ENCODE measurements around the gene PCDHGA5. TPM values are rescaled to one million over a fixed set of nuclear protein-coding genes. Genes with fewer than 3 reads are reported as not detected.
A peak's percentile ranks its signal among the peaks of the same experiment; 100 is the strongest.
"Not testable (repeated sequence)": the region's sequence is repeated elsewhere in the genome, so short reads cannot be mapped to it uniquely, and the experiment has no call there.

PCDHGA5 gene
- total RNA-seq, 5 donors from 2014 or later (not counting 1 experiment from before 2014, with no cell fraction given), result 0.06 to 0.43 (median 0.41) TPM; not detected in 2

DNA sequence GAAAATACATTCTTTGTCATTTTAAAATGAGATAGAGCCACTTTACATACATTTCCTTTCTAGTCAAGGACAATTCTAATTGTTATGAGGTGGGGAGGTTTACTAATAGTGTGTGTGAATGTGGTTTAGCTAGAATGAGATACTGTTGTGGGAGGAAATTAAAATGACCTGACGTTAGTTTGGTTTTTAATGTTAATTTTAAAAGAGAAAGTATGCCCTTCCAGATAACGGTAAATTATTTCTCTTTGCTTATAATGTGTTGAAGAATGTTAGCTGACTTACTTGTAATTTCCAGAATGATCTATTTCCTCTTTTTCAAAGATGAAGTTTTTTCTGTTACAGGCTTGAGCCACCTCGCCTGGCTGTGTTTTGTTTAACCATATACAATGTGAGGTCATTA lies 41.7 kb upstream of the PCDHGA5 start:
- H3K4me1 Mint-ChIP-seq, result peaks cover 34 to 42% (median 42%) of the 10 kb centered on the region in 3 donors
- peaks cover 15 to 41% (median 35%) of the 10 kb centered on the region in 3 donors for H3K9me3 Mint-ChIP-seq

DNA sequence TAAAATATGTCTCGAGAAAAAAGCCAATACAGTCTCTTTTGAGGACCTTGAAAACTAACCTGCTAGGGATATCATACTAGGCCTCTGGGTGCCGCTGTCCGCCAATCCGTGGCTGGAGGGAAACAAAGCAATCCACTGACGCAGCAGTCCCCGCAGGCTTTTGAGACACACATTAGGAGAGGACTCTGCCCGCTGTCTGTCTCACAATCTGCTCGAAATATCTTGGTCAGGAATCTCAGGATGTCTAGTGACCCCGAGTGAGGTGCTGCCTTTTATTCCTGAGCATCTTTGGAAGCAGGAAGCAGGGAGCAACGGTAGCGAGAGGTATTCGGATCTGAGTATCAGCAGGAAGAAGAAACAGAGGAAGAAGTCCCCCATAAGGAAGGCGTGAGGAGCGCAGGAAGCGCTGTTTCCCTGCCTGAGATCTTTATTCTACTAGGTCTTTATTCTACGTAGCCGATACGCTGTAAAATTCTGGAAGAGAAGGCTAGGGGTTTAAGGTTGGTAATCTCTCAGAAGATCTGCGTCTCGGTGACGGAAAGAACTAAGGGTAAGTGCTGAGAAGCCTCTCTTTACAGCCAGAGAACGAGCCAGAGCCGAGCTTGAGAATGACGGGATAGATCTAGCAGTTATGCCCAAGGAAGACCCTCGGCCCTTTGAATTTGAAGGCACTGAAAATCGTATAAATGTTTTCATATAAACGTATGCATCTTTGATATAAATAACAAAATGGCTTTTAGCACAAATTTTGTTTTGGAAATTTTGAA lies 37.7 kb upstream of the PCDHGA5 start:
- peaks cover 0 to 8% of the 10 kb centered on the region in 2 experiments for H3K4me1 ChIP-seq (ENCODE audit: control insufficient read depth in 1 of 2, extremely low read depth in 1 of 2, insufficient read depth in 2 of 2, low read length in 2 of 2)
- ChIA-PET CTCF (interaction anchor here (0.6 to 2.7 kb wide), 8 partner anchors 9 to 551 kb away, joined by 3 to 11 read pairs (median 4); no protein-coding TSS in a partner anchor), POLR2A (no interaction called here)
- 14% methylated on average over 19 of the region's 27 CpGs for WGBS (ENCODE audit: insufficient coverage)
- peaks cover 5 to 36% (median 24%) of the 10 kb centered on the region in 3 donors for H3K9me3 Mint-ChIP-seq
- H3K27ac ChIP-seq (ENCODE audit: low read length), result peak overlapping the region; percentile 3
- DNase-seq, result peak; percentile 34 to 78 (median 62)
- H3K4me1 Mint-ChIP-seq, result peaks cover 11 to 13% (median 13%) of the 10 kb centered on the region in 3 donors
- H3K27me3 ChIP-seq (replicated peaks in 1 of 2; ENCODE audit: control insufficient read depth in 2 of 2, extremely low read depth in 1 of 2, insufficient read depth in 2 of 2, low read length in 1 of 2), result peaks cover 6 to 29% of the 10 kb centered on the region in 2 experiments
- H3K27ac Mint-ChIP-seq, result peak overlapping the region; percentile 92 to 93
- peak; percentile 92 to 95 (median 94) for ATAC-seq (replicated peaks in 1 of 4)
- peaks cover 18% of the 10 kb centered on the region for H3K36me3 Mint-ChIP-seq
- H3K4me3 Mint-ChIP-seq, result peak overlapping the region; percentile 84 to 91 (median 86)
- peak overlapping the region; percentile 45 to 50 for H3K4me3 ChIP-seq (ENCODE audit: control insufficient read depth in 1 of 2, extremely low read depth in 1 of 2, low read length in 1 of 2)
- H3K36me3 ChIP-seq (ENCODE audit: control insufficient read depth in 2 of 2, extremely low read depth in 1 of 2, insufficient read depth in 1 of 2, low read length in 1 of 2), result no peaks in the 10 kb centered on the region
- peaks cover 33 to 48% of the 10 kb centered on the region in 2 donors for H3K27me3 Mint-ChIP-seq
- peaks cover 8% of the 10 kb centered on the region for H3K9me3 ChIP-seq

More for the DNA sequence above, 41.7 kb upstream of the PCDHGA5 start:
- Histone ChIP-seq H3K27ac (ENCODE audit: low read length) (no peak overlapping the region), H3K9me3 (peaks cover 26% of the 10 kb centered on the region), H3K4me3 (ENCODE audit: control insufficient read depth in 1 of 2, extremely low read depth in 1 of 2, low read length in 1 of 2) (no peak overlapping the region), H3K36me3 (ENCODE audit: control insufficient read depth in 2 of 2, extremely low read depth in 1 of 2, insufficient read depth in 1 of 2, low read length in 1 of 2) (peaks cover 4 to 11% of the 10 kb centered on the region in 2 donors), H3K27me3 (replicated peaks in 1 of 2; ENCODE audit: control insufficient read depth in 2 of 2, extremely low read depth in 1 of 2, insufficient read depth in 2 of 2, low read length in 1 of 2) (peaks cover 0 to 9% of the 10 kb centered on the region in 2 experiments), H3K4me1 (ENCODE audit: control insufficient read depth in 1 of 2, extremely low read depth in 1 of 2, insufficient read depth in 2 of 2, low read length in 2 of 2) (peaks cover 2 to 22% of the 10 kb centered on the region in 2 experiments)
- POLR2A ChIA-PET, result interaction anchor here in 1 of 2 donors (0.6 kb wide), 1 partner anchor 220 kb away, joined by 3 read pairs; no protein-coding TSS in a partner anchor
- no CpG with 5 or more reads among the region's 3 CpGs for WGBS (ENCODE audit: insufficient coverage)
- peaks cover 12 to 14% of the 10 kb centered on the region in 2 donors for H3K27me3 Mint-ChIP-seq
- H3K36me3 Mint-ChIP-seq, result peaks cover 45% of the 10 kb centered on the region
- CTCF ChIA-PET, result interaction anchor here in 1 of 2 donors (0.6 to 4.8 kb wide), 3 partner anchors 196 to 246 kb away, joined by 3 to 53 read pairs (median 14); no protein-coding TSS in a partner anchor
- ATAC-seq (replicated peaks in 1 of 4) (no peak), DNase-seq (no peak)
- peak overlapping the region in 1 of 3 donors; percentile 97 for H3K4me3 Mint-ChIP-seq
- no peak overlapping the region for H3K27ac Mint-ChIP-seq

DNA sequence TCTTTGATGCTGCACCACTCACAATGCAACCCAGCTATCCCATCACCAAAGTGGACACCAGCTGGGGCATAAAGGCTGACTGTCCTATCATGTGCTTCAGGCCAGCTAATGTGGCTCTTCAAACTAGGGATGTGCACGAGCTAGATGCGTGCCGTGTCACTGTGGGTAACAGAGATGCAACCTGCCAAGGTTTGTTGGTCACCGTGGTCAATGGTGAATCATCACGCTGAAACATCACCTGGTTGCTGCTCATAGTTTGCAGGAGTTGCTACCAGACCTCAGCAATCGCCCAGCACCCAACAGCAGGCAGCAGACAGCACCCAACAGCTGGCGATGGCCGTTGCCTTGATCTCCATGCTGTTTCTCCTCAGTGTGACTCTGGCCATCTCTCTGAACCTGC lies 35.7 kb upstream of the PCDHGA5 start:
- no peak overlapping the region for H3K27ac ChIP-seq (ENCODE audit: low read length)
- Mint-ChIP-seq H3K4me3 (no peak overlapping the region), H3K4me1 (peaks cover 7 to 13% (median 10%) of the 10 kb centered on the region in 3 donors), H3K9me3 (peaks cover 0 to 36% (median 32%) of the 10 kb centered on the region in 3 donors), H3K27me3 (peaks cover 44 to 63% of the 10 kb centered on the region in 2 donors), H3K36me3 (peaks cover 14% of the 10 kb centered on the region), H3K27ac (no peak overlapping the region)
- 77% methylated on average over 6 of the region's 8 CpGs for WGBS (ENCODE audit: insufficient coverage)
- peaks cover 8 to 43% of the 10 kb centered on the region in 2 experiments for H3K27me3 ChIP-seq (replicated peaks in 1 of 2; ENCODE audit: control insufficient read depth in 2 of 2, extremely low read depth in 1 of 2, insufficient read depth in 2 of 2, low read length in 1 of 2)
- ChIA-PET CTCF (interaction anchor here (0.6 to 3.7 kb wide), 8 partner anchors 9 to 236 kb away, joined by 3 to 28 read pairs (median 4); partner anchors contain the start of gene TAF7 (in 1 of the 2)), POLR2A (no interaction called here)
- H3K36me3 ChIP-seq (ENCODE audit: control insufficient read depth in 2 of 2, extremely low read depth in 1 of 2, insufficient read depth in 1 of 2, low read length in 1 of 2), result no peaks in the 10 kb centered on the region
- no peak for ATAC-seq (replicated peaks in 1 of 4)
- H3K4me1 ChIP-seq (ENCODE audit: control insufficient read depth in 1 of 2, extremely low read depth in 1 of 2, insufficient read depth in 2 of 2, low read length in 2 of 2), result peaks cover 0 to 6% of the 10 kb centered on the region in 2 experiments
- H3K4me3 ChIP-seq (ENCODE audit: control insufficient read depth in 1 of 2, extremely low read depth in 1 of 2, low read length in 1 of 2), result no peak overlapping the region
- H3K9me3 ChIP-seq, result peaks cover 4% of the 10 kb centered on the region
- DNase-seq, result no peak

DNA sequence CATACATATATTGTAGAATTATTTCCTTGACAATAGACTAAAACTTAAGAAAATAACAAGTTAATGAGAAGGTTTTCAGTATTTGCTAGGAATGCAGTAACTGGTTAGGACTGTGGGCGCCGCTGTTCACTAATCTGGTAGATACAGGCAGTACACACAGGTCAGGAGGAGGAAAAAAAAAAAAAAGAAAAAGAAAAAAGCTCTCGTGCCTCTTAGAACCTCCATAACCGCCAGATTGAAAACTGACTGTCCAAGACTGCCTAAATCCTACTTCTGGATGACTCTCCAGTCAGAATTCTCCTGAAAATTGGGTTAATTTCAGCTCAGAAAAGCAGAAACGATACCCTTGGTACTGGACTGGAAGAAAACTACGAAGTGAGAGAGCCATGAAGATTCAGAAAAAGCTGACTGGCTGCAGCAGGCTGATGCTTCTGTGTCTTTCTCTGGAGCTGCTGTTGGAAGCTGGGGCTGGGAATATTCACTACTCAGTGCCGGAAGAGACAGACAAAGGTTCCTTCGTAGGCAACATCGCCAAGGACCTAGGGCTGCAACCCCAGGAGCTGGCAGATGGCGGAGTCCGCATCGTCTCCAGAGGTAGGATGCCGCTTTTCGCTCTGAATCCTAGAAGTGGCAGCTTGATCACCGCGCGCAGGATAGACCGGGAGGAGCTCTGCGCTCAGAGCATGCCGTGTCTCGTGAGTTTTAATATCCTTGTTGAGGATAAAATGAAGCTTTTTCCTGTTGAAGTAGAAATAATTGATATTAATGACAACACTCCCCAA lies 33.5 kb upstream of the PCDHGA5 start, which contains the start of gene PCDHGA1:
TSS of gene PCDHGA1 (plus strand) at position 216 of the 782 bp plus-strand sequence.
- Mint-ChIP-seq H3K4me3 (peak within 1 kb of the TSS in 2 of 3 donors; percentile 17 to 47), H3K27ac (no peak within 1 kb of the TSS), H3K36me3 (peaks cover 13% of the 10 kb centered on the region), H3K9me3 (peaks cover 10 to 43% (median 40%) of the 10 kb centered on the region in 3 donors), H3K4me1 (peaks cover 7 to 13% (median 10%) of the 10 kb centered on the region in 3 donors), H3K27me3 (peaks cover 61 to 81% of the 10 kb centered on the region in 2 donors)
- Histone ChIP-seq H3K9me3 (peaks cover 3% of the 10 kb centered on the region), H3K36me3 (ENCODE audit: control insufficient read depth in 2 of 2, extremely low read depth in 1 of 2, insufficient read depth in 1 of 2, low read length in 1 of 2) (no peaks in the 10 kb centered on the region), H3K4me3 (ENCODE audit: control insufficient read depth in 1 of 2, extremely low read depth in 1 of 2, low read length in 1 of 2) (no peak within 1 kb of the TSS), H3K4me1 (ENCODE audit: control insufficient read depth in 1 of 2, extremely low read depth in 1 of 2, insufficient read depth in 2 of 2, low read length in 2 of 2) (peaks cover 0 to 6% of the 10 kb centered on the region in 2 experiments), H3K27ac (ENCODE audit: low read length) (no peak within 1 kb of the TSS), H3K27me3 (replicated peaks in 1 of 2; ENCODE audit: control insufficient read depth in 2 of 2, extremely low read depth in 1 of 2, insufficient read depth in 2 of 2, low read length in 1 of 2) (peaks cover 12 to 51% of the 10 kb centered on the region in 2 experiments)
- ChIA-PET POLR2A (interaction anchor here (0.6 to 1.0 kb wide), 4 partner anchors 10 to 282 kb away, joined by 4 to 9 read pairs (median 5); partner anchors contain the start of gene TAF7 (in 1 of the 2)), CTCF (interaction anchor here (0.6 to 3.7 kb wide), 13 partner anchors 9 to 328 kb away, joined by 3 to 28 read pairs (median 4); partner anchors contain the start of genes PCDHGB3 (in 2 of the 2), PCDHGA4 (in 1 of the 2) and TAF7 (in 1 of the 2))
- DNase-seq (peak in 15 of 35 experiments; percentile 12 to 50 (median 21)), ATAC-seq (replicated peaks in 1 of 4) (peak in 1 of 4 experiments; percentile 59)
- WGBS (ENCODE audit: insufficient coverage), result 40% methylated on average over 5 of the region's 21 CpGs

DNA sequence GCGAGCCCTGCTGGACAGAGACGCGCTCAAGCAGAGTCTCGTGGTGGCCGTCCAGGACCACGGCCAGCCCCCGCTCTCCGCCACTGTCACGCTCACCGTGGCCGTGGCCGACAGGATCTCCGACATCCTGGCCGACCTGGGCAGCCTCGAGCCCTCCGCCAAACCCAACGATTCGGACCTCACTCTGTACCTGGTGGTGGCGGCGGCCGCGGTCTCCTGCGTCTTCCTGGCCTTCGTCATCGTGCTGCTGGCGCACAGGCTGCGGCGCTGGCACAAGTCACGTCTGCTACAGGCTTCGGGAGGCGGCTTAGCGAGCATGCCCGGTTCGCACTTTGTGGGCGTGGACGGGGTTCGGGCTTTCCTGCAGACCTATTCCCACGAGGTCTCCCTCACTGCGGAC lies 31.4 kb upstream of the PCDHGA5 start:
- POLR2A ChIA-PET; H3K4me1 Mint-ChIP-seq; H3K4me3 ChIP-seq (ENCODE audit: control insufficient read depth in 1 of 2, extremely low read depth in 1 of 2, low read length in 1 of 2); H3K36me3 ChIP-seq (ENCODE audit: control insufficient read depth in 2 of 2, extremely low read depth in 1 of 2, insufficient read depth in 1 of 2, low read length in 1 of 2); H3K27ac ChIP-seq (ENCODE audit: low read length); DNase-seq; H3K9me3 ChIP-seq; H3K4me3 Mint-ChIP-seq; H3K4me1 ChIP-seq (ENCODE audit: control insufficient read depth in 1 of 2, extremely low read depth in 1 of 2, insufficient read depth in 2 of 2, low read length in 2 of 2); H3K27ac Mint-ChIP-seq; ATAC-seq (replicated peaks in 1 of 4): not testable (repeated sequence)
- peaks cover 10 to 56% (median 46%) of the 10 kb centered on the region in 3 donors for H3K9me3 Mint-ChIP-seq
- H3K27me3 ChIP-seq (replicated peaks in 1 of 2; ENCODE audit: control insufficient read depth in 2 of 2, extremely low read depth in 1 of 2, insufficient read depth in 2 of 2, low read length in 1 of 2), result peaks cover 14 to 44% of the 10 kb centered on the region in 2 experiments
- peaks cover 63 to 87% of the 10 kb centered on the region in 2 donors for H3K27me3 Mint-ChIP-seq
- CTCF ChIA-PET, result interaction anchor here in 1 of 2 donors (0.6 kb wide), 2 partner anchors 112 to 789 kb away, joined by 3 to 4 read pairs; no protein-coding TSS in a partner anchor
- 56% methylated on average over 33 of the region's 39 CpGs for whole genome bisulfite sequencing (ENCODE audit: insufficient coverage)
- peaks cover 12% of the 10 kb centered on the region for H3K36me3 Mint-ChIP-seq
